H1 (cell line): Measurements from ENCODE around the gene GTF2F2. TPM values are rescaled to one million over a fixed set of nuclear protein-coding genes. Genes with fewer than 3 reads are reported as not detected.

Experiments used
- CHD7 ChIP-seq: fragments of 300-600 bp; sonication (generic); IDR thresholded peaks from 2 replicates; pipeline ENCODE4 v1.7.1; 2012; ENCODE audit warnings: low read length, moderate library complexity, mild to moderate bottlenecking, inconsistent platforms; ENCODE audit not compliant: insufficient replicate concordance
- HDAC2 ChIP-seq, 2 experiments: fragments of 300-600 bp in 1 of 2; sonication (generic) in 1 of 2; IDR thresholded peaks; 2 replicates each; pipeline ENCODE4 v1.6.1; 2011 to 2012; ENCODE audit warnings: low read depth in 2 of 2, low read length in 2 of 2, mild to moderate bottlenecking in 2 of 2, moderate library complexity in 2 of 2, borderline replicate concordance in 1 of 2, inconsistent platforms in 1 of 2
- JUND ChIP-seq: IDR thresholded peaks from 2 replicates; pipeline ENCODE4 v1.6.1; 2011; ENCODE audit warnings: mild to moderate bottlenecking, improper control_type of control experiment, low read length
- KDM4A ChIP-seq: IDR thresholded peaks from one replicate; pipeline ENCODE4 v1.7.1; 2012; ENCODE audit warnings: low read depth, mild to moderate bottlenecking, moderate library complexity, low read length, inconsistent platforms; ENCODE audit not compliant: severe bottlenecking
- NANOG ChIP-seq: IDR thresholded peaks from 2 replicates; pipeline ENCODE4 v1.6.1; 2011; ENCODE audit warnings: low read length, low read depth, mild to moderate bottlenecking, inconsistent platforms; ENCODE audit not compliant: insufficient read depth, poor library complexity, severe bottlenecking
- POLR2AphosphoS5 ChIP-seq: IDR thresholded peaks from 2 replicates; pipeline ENCODE4 v1.6.1; 2011; ENCODE audit warnings: low read depth, low read length
- RBBP5 ChIP-seq: IDR thresholded peaks from 2 replicates; pipeline ENCODE4 v1.7.1; 2012; ENCODE audit warnings: low read depth, mild to moderate bottlenecking, inconsistent platforms, low read length, moderate library complexity, borderline replicate concordance
- RNF2 ChIP-seq: fragments of 200-900, 300-1000 bp; sonication (generic); IDR thresholded peaks from 2 replicates; pipeline ENCODE4 v1.7.1; 2016; ENCODE audit warnings: borderline replicate concordance, low read depth, mild to moderate bottlenecking, antibody characterized with exemption, low read length; ENCODE audit not compliant: poor library complexity, severe bottlenecking; ENCODE audit errors: missing control alignments
- TBP ChIP-seq: IDR thresholded peaks from 2 replicates; pipeline ENCODE4 v1.6.1; 2011; ENCODE audit warnings: low read depth, low read length, improper control_type of control experiment
- polyA plus RNA-seq, 7 experiments: library from polyadenylated mRNA; depleted of rRNA in 3 of 7; stranded (reverse) in 5 of 7; unstranded in 2 of 7; fragments of >200 nt in 5 of 7; fragments of 200-250 nt in 2 of 7; gene quantifications; 1 replicate in 5 of 7; 2 replicates in 1 of 7; 4 replicates in 1 of 7; pipeline versions ENCODE4 v1.2.1 to v1.2.3, GENCODE V29; 2011 to 2013; ENCODE audit warnings: missing spikeins in 2 of 7, mixed read lengths in 2 of 7
- total RNA-seq: library from RNA; stranded (reverse); fragmentation: NEBNext Ultra II Directional; extraction: Animal tissue kit (Norgen Biotek cat#: 25700); gene quantifications from 2 replicates; pipeline ENCODE4 v1.2.1, GENCODE V29; 2021

Gene GTF2F2
- total and polyA plus RNA-seq, 2 of the 8 experiments (the other 6 are each of a cell fraction or from before 2014, with no cell fraction given) = 10.8 to 31.1 TPM

- TF ChIP-seq CHD7 (no peak), POLR2AphosphoS5 (no peak), KDM4A (no peak), RNF2 (no peak), HDAC2 (IDR thresholded peaks at IDR 0.05; ENCODE audit: borderline replicate concordance in 1 of 2, low read depth in 2 of 2, low read length in 2 of 2) (no peak), RBBP5 (no peak), TBP (no peak), JUND (no peak), NANOG (no peak)
Observed at GRCh38 chr13:45300190-45300985, 180.1 kb downstream of the GTF2F2 start (continued).
